T-helper 22 cell (primary cell): ENCODE measurements around the gene MAGI2.
"Not testable (repeated sequence)": the region's sequence is repeated elsewhere in the genome, so short reads cannot be mapped to it uniquely, and the experiment has no call there.

Source experiments
- DNase-seq: peaks from one replicate; pipeline ENCODE4 v3.0.0-alpha.2; 2020; ENCODE audit warnings: low read depth

Gene MAGI2

DNA sequence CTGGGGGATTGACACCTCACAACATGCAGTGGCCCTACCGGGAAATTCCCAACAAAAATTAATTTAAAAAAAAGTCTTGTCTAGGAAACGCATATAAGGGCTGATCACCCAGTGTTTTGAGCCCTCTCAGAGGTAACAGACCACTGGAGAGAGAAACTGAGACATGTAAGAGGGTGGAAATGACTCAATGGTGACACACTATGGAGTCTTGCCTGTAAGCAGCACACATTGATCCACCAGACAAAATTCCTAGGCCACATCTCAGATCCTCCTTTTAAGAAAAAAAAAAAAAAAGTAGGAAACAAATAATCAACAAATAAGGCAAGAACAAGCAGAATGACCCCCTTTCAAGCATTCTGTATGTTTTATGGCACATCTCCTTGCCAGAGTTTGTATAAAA is 296.2 kb downstream of the MAGI2 start:
- DNase-seq = no peak

DNA sequence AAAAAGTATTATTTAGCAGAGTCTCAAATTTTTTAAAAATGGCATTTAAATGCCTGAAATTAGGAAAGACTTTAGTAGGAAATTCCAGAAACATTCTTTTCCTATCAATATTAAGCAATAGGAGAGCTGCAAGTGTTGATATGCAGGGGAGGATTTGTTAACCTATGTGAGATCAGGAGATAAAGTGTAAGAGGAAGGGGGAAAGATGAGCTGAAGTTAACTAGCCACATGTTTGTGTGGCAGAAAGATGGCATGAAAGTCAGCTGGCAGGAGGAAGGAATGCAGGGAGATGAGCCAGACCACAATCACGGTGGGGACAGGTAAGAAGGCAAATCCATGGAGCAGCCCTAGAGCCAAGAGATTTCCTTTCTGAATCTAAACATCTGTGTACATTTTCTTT is 303.6 kb downstream of the MAGI2 start:
- no peak for DNase-seq

DNA sequence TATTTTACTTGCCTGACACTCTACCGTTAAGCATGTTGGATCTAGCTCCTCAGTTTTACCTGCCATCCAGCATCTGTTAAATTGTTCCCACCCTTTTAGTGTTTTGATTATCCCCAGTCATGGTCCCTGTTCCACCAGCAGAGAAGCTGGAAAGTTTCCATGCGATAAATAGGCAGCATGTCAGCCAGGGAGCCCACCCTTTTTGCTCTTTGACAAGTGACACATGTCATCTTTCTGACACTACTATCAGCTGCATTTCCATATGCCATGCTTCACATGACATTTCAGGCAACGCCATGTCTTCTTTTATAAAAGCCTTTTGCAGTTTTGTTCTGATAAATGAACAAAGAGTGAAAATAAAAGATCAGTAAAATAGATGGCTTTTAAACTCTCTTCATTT is 310.8 kb downstream of the MAGI2 start:
- DNase-seq = no peak

DNA sequence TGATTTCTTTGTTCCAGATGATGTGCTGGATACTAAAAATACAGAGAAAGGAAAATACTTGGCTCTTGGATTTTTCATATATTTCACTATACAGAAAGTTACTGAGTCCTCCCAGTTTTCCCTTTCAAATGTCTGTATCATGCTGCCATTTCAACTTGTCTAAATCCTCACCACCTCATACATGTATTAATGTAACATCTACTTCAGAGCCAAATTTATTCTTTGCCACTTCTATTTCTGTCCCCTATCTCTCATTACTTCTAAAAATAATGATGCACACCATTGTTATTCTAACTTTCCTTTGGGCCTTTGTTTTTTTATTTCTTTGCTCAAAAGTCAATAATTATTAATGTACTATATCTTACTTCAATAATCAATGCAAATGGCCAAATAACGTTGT is 312.2 kb downstream of the MAGI2 start:
- DNase-seq = no peak

DNA sequence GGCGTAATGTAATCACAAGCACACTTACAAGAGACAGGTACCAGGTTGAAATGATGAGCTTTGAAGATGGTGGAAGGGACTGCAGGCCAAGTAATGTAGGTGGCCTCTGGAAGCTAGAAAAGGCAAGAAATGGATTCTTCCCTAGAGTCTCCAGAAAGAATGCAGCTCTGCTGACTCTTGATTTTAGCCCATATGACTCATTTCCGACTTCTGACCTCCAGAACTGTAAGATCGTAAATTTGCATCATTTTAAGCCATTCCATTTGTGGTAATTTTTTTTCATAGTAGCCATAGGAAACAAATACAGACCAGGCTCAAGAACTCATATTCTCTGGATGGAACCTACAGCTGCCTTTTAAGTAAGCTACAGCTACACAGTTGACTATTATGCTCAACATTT is 315.5 kb downstream of the MAGI2 start:
- no peak for DNase-seq

DNA sequence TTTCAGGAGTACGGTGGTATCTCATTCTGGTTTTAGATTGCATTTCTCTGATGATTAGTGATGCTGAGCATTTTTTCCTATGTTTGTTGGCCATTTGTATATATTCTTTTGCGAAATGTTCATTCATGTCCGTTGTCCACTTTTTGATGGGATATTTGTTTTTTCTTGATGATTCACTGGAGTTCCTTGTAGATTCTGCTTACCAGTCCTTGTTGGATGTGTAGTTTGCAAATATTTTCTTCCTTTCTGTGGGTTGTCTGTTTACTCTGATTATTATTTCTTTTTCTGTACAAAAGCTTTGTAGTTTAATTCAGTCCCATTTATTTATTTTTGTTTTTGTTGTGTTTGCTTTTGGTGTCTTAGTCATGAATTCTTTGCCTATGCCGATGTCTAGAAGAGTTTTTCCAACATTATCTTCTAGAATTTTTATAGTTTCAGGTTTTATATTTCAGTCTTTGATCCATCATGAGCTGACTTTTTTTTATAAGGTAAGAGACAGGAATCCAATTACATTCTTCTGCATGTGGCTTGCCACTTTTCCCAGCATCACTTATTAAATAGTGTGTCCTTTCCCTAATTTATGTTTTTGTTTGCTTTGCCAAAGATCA is 320.5 kb downstream of the MAGI2 start:
- DNase-seq = no peak

DNA sequence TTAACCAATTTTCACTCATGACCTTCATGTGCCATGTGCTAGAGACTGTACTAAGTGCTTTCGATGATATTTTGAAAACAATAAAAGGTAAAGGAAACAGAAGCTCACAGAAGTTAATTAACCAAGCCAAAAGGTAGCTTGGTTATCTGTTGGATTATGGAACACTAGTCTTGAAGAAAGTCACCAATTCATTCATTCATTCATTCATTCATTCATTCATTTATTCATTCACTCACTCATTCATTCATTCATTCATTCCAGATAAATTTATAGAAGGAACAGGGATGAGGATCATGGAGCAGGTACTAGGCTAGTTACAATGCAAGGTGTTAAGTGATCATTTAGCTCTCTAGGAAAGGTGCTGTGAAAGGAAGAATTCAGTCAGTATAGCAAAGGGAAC is 322.8 kb downstream of the MAGI2 start:
- no peak for DNase-seq

DNA sequence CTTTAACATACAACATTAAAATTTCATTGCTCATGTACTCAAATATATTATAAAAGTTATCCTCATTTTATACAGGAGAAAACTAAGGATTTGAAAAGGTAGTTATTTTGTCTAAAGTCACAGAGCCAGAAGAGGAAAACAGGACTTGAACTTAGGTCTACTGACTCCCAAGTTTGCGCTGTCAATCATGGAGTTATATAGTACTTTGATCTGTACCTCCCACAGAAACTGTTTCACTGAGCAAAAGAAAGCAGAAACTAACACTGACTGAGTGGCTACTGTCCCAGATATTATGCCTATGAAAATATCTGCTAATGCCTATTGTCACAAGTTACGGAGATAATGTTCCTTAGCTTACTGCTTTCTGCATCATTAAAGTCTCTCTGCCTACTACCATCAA is 329.1 kb downstream of the MAGI2 start:
- DNase-seq = no peak

DNA sequence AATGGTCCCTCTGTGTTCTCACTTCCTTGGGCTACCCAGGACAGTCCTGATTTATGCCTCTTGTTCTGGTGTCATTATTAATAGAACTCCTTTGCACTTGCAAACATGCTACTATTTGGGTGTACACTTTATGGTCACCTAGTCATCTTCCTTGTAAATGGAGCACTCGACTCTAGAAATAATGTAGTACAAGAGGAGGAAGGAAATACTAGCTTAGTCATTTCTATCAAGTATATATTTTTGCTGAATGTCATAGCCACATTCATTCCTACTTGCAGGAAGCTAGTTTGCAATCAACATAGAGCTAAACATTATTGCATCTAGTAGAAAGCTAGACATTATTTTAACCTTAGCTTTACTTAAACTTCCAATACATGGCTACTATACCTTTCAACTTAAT is 335.3 kb downstream of the MAGI2 start:
- DNase-seq = no peak

DNA sequence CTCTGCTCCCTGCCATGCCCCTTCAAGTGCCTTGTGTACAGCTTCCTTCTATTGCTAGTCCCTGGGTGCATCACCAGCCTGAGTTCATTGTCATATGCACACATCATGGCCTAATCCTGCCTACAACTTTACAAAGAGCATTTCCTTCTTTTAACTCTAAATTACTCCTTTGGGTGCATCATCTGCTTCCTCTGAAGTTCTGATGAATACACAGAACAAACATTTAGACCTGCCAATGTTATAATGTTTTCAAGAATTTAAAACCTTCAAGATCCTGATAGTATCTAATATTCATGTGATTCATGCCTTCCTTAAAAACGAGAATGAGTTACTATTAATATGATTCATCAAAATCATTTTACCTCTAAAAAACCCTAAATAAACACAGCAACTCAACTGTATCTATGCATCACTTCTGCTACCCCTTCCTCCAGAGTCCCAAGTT is 357.1 kb downstream of the MAGI2 start:
- DNase-seq = no peak

DNA sequence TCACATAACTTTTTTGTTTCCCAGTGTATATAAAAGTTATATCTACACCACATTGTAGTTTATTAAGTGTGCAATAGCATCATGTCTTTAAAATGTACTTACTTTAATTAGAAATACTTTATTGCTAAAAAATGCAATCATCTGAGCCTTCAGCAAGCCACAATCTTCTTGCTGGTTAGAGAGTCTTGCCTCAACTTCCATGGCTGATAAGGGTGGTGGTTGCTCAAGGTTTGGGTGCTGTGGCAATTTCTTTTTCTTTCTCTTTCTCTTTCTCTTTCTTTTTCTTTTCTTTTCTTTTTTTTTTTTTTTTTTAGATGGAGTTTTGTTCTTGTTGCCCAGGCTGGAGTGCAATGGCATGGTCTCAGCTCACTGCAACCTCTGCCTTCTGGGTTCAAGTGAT is 360.0 kb downstream of the MAGI2 start:
- DNase-seq = no peak

DNA sequence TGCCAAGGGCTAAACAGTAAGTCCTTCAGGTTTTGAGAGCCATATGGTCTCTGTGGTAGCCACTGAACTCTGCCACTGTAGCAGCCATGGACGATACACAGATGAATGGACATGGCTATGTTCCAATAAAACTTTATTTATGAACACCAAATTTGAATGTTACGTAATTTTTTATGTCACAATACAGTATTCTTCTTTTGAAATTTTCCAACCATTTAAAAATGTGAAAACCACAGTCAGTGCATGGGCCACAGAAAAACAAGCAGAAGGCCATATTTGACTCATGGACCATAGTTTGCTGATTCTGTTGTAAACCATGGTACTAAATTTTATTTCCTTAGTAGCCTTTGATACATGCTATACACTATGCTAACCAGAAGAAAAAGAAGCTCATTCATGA is 361.8 kb downstream of the MAGI2 start:
- no peak for DNase-seq

DNA sequence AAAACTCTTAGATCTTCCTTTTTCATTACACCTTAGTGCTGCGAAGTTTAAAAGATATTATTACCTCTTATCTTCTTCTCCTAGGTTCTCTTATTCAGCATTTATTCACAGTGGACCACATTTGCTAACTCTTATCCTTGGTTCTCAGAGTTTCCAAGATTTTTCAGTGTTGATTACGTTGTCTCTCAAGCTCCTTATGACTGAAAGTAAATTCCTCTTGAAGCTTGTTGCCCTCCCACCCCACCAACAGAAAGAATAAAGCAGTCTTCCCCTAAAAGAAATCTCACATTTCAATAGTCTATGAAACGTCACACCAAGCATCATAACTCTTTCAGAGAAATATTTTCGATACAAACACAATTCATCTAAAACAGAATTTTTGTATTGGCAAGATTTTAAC is 362.5 kb downstream of the MAGI2 start:
- DNase-seq = no peak

DNA sequence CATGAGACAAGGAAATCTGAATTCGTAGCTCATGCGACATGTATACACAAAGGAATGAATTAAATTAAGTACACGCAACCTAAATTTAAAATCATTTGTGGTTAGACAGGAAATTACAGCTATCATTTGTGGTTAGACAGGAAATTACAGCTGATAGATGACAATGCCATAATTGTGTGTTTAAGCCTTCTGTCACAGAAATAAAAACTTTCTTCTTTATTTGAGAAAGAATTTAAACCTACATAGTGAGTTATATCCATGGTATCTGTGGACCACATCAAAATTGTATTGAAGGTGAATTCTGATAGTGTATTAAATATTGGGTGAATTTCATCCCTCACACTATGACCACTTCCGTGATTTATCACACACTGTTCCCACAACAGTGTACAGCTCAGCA is 362.9 kb downstream of the MAGI2 start:
- no peak for DNase-seq

DNA sequence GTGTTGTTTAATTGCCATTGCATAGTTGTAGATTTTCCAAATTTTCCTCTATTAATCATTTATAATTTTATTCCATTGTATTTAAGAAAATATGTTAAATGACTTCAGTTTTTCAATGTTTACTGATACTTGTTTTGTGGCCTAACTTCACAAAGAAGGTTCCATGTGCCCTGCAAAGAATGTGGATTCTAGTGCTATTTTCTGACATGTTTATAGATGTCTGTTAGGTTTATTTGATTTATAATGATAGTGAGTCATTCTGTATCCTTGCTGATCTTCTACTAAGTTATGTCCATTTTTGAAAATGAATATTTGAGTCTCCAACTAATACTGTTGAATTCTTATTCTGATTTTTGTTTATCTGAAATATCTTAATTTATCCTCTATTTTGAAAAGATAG is 369.0 kb downstream of the MAGI2 start:
- no peak for DNase-seq

DNA sequence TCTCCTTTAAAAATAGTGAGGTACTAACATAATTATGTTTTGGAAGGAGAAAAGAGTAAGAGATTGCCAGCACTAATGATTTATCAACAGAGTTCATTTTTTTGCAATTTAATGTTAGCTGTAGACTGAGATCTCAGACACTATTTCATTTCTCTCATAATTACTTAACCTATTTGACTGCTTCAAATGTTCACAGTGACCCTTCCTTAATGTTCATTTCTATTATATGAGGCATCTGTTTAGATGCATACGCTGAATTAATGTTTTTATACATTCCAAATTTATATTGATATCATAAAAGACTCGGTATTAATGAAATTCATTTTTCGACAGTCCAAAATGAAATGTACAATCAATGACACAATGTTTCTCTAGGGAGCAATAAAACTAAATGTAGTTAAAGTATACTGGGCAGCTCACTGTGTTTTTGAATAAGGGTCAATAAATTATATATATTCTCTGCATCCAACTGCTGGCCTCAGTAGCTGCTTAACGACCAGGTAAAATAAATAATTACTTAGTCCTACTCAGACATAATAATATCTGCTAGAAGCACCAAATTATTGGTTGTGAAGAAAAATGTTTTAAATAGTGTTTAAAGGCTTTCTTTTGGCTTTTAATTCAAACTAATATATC is 373.4 kb downstream of the MAGI2 start:
- no peak for DNase-seq

DNA sequence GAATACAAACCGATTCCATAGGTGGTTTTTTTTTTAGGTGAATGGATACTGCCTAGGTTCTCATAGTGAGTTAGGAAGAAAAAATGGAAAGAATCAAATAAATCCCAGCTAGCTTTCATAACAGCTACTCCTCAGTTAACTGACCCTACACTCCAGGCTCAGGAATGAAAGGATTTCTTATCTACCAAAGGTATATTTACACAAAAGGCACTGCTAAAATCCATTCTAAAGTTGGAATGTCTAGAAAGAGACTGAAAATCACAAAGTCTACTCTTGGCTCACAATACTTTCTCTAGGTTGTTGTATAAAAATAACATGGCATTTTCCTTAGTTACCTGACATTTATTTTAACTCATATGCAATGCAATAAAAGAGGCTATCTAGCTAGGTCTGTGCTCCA is 375.2 kb downstream of the MAGI2 start:
- no peak for DNase-seq

DNA sequence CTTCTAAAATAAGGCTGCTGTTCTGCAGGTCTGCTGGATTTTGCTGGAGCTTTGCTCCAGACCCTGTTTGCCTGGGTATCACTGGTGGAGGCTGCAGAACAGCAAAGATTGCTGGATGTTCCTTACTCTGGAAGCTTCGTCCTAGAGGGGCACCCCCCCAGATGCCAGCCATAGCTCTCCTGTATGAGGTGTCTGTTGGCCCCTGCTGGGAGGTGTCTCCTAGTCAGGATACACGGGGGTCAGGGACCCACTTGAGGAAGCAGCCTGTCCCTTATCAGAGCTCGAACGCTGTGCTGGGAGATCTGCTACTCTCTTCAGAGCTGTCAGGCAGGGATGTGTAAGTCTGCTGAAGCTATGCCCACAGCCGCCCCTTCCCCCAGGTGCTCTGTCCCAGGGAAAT is 382.3 kb downstream of the MAGI2 start:
- not testable (repeated sequence) for DNase-seq

DNA sequence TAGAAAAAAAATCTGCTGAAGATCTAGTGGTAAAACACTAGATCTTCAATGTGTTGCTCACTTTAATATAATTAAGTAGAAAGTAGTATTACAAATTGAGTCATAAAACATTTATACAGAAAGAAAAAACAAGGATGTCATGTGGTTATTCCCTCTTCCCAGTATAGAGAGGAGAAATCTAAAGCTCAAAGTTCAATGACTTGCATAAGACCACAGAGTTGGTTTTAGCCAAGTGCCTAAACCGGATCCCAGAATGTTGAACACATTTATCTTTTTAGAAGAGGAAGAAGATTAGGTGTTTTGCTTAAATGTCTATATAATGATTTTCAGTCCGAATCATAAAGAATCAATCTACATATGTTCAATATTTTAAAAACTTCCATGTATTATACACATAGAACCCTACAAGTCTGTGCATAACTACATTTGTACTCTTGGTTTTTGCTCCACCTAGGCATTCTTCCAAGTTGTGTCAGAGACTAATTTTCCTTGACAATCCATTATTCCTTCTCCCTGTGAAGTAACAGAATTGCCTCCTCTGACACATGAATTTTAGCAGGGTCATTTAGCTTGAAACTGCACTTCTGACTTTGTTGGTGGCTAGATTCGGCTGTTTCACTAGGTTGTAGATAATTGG is 389.2 kb downstream of the MAGI2 start:
- no peak for DNase-seq

DNA sequence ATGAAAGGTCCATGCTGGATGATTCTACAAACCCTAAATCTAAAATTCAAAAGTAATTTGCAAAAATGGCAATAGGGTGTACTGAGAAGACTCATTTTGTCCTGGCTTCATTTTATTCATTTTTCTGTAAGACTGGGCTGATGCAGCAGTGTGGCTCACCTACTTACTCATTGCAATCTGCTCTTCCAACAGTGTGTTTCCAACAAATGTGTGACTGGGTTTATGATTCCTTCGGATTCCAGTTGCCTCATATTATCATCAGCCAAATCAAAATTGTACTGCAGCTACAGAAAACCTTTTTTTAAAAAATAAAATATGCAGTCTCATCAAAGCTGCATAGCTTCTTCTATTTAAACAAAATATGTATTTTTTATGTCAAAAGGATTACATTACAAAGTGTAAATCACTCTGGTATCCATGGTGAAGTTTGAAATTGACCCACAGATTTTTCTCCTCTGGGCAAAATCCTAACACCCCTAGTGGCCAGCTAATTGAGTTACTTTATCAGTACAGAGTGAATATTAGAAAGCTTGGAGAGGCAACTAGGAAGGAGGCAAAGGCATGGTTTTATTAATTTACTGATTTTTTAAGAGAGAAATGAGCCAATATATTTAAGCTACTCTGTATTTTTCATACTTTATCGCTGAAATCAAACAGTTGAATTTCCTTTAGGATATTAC is 390.3 kb downstream of the MAGI2 start:
- DNase-seq = no peak

DNA sequence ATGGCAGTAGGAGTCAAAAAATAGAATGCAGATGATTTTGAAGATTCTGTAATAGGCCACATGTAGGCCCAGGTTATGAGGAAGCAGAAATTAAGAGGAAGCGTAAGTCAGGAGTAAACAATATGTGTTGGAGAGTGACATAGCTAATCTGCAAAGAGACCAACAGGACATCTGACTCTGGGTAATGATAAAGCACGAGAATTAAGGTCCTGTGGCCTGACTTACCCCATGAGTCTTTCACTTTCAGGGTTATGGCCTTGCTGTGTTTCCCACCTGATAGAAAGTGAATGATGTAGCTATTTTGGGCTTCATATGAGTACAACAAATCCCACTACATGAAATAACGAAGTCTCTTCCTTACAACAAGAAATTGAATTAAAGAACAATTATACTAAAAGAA is 393.0 kb downstream of the MAGI2 start:
- DNase-seq = no peak

DNA sequence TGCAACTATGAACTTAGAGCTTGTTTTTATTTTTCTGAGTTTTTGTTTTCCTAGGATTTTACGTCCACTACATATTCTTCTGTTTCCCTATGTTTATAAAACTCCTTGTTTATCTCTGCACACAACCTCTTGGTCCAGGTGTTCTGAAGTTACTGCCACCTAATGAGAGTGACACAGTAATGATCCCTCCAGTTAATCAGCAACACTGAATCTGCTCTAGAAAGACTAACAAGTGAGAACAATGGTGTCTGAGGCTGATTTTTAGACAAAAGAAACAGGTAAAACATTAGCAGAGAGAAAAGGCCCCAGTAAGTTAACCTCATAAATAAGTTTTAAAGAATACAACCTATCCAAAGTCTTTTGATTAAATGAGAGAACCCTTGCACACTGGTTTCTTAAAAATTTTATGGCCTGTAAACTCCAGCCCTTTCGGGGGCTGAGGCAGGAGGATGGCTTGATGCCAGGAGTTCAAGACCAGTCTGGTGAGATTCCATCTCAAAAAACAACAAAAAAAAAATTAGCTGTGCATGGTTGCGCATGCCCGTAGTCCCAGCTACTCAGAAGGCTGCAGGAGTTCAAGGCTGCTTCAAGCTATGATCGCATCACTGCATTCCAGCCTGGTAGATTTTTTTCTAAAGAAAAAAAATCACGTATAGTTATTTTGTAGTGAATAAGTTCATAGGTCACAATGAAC is 397.6 kb downstream of the MAGI2 start:
- DNase-seq = no peak

DNA sequence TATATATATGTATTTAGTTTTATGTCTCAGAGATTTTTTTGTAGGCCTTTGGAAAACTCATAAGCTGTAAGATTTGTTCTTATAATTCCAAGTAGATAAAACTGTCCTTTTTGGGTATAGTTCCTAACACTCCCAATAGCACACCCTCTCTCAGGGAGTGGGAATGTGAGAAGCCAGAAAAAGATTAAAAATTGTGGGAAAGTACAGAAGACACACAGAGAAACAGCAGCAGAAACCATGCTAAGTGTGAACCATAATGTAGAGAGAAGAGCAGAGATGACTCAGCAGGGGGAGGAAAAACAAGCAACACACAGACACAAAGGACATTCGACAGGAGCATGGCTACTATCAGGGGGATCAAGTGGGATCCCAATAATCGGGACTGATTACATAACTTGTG is 401.6 kb downstream of the MAGI2 start:
- no peak for DNase-seq
